Posterior vena cava (tissue), 2 donors: ENCODE data around the gene TBC1D20. TPM values are rescaled to one million over a fixed set of nuclear protein-coding genes. Genes with fewer than 3 reads are reported as not detected.
A peak's percentile ranks its signal among the peaks of the same experiment; 100 is the strongest.

Source experiments
- DNase-seq: peaks from one replicate; pipeline ENCODE4 v3.0.0-alpha.2; 2020; ENCODE audit warnings: low spot score
- intact Hi-C, 2 donors: fragments of 100-400 bp; cut with DNase I; formaldehyde crosslinking; loops; one replicate each; pipeline versions ENCODE4 v1.14.1 to v1.14.2; 2022 to 2023
- total RNA-seq, 2 donors: library from RNA; stranded (reverse); fragmentation: NEBNext Ultra II Directional; extraction: Animal tissue kit (Norgen Biotek cat#: 25700); gene quantifications; one replicate each; pipeline ENCODE4 v1.2.1, GENCODE V29; 2021
- donor health status: DM: yes; HTN: yes; CAD: no.
- donor health status: DM: yes; HTN: yes; CAD: no.

Gene TBC1D20
- total RNA-seq, 2 donors from 2014 or later: 28.7 to 33.0 TPM

GRCh38 chr20:407953-408842 is 54.1 kb downstream of the TBC1D20 start, which contains the start of gene RBCK1:
TSS of gene RBCK1 (plus strand) at chr20:408299. CDS start at chr20:408758, 459 bp downstream.
- intact Hi-C loops: loop anchor here in 1 of 2 donors (10.0 kb wide), 1 partner anchor 53 kb away; no protein-coding TSS in a partner anchor
- peak; percentile 96 for DNase-seq

DNA sequence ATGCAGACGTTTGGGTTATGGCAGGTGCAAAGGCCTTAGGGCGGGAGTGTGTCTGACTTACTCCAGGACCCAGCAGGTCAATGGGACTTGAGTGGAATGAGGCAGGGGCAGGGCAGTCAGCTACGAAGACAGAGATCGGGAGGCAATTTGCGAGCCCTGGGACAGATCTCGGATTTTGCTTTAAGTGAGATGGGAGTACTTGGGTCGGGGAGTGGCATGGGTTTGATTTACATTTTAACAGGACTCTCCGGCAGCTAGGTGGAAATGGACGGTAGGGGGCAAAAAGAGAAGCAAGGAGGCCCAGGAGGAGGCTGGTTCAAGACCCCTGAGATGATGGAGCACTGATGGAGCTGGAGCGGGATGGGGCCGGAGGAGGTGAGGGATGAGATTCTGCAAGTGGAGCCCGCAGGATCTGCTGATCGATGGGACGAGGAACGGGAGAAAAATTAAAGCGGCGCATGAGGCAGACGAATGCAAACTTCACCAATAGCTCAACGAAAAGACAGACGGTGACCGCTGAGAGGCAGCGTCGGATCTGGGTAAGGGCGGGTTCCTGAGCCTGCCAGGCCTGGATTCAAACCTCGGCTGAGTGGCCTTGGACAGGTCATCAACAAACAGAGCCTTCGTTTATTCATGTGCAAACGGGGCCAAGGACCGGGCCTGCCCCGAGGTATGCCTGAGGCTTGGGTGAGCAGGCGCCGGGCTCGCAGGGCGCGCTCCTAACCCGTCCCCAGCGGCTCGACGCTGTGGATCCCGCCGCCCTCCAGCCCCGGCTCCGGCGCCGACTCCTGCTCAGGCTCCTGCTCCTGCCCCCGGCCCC is 55.0 kb downstream of the TBC1D20 start:
- intact Hi-C loops: loop anchor here in 1 of 2 donors (10.0 kb wide), 1 partner anchor 53 kb away; no protein-coding TSS in a partner anchor
- DNase-seq: peak; percentile 89

DNA sequence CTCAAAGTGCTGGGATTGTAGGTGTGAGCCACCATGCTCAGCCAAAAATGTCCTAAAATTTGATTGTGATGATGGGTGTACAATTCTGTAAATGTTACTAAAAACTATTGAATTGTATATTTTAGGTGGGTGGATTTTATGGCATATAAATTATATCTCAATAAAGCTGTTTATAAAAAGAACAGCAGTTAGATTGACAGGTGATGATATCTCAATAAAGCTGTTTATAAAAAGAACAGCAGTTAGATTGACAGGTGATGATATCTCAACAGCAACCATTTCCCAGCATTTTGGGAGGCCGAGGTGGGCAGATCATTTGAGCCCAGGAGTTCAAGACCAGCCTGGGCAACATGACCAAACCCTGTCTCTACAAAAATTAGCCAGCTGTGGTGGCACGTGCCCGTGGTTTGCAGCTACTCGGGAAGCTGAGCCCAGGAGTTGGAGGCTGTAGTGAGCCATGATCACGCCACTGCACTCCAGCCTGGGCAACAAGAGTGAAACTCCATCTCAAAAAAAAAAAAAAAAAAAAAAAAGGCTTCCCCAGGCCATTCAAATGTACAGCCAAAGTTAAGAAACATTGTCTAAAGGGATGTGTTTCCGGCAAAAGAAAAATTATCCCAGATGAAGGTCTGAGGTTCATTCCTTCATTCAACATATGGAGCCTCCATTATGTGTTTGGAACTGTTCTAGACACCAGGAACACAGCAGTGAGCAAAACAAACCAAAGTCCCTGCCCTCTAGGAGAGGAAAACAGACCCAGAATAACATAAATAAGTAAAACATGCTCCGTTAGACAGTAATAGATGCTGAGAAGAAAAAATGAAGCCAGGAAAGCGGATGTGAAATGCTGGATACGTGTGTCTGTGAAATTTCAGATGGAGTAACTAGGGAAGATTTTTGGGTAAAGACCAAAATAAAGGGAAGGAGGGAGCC is 55.9 kb downstream of the TBC1D20 start:
- intact Hi-C loops: loop anchor here in 1 of 2 donors (10.0 kb wide), 1 partner anchor 52 kb away; no protein-coding TSS in a partner anchor
- DNase-seq: no peak

GRCh38 chr20:404088-404487 is 58.2 kb downstream of the TBC1D20 start:
- no peak for DNase-seq
- intact Hi-C loops: loop anchor here in 1 of 2 donors (10.0 kb wide), 1 partner anchor 49 kb away; no protein-coding TSS in a partner anchor

DNA sequence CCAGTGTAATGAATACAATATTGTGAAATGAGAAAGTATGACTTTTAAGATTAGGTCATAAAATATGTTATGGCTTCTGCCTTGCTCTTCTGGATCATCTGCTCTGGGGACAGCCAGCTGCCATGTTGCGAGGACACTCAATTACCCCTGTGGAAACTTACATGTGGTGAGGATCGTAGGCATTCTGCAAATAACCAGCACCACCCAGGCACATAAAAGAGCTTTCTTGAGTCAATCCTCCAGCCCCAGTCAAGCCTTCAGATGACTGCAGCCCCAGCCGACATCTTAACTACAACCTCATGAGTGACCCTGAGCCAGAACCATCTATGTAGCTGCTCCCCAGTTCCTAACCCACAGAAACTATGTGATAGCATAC is 58.8 kb downstream of the TBC1D20 start:
- intact Hi-C loops: loop anchor here in 1 of 2 donors (10.0 kb wide), 1 partner anchor 49 kb away; no protein-coding TSS in a partner anchor
- no peak for DNase-seq

GRCh38 chr20:402898-403581 is 59.3 kb downstream of the TBC1D20 start:
- intact Hi-C loops: loop anchor here in 1 of 2 donors (10.0 kb wide), 1 partner anchor 48 kb away; no protein-coding TSS in a partner anchor
- no peak for DNase-seq

DNA sequence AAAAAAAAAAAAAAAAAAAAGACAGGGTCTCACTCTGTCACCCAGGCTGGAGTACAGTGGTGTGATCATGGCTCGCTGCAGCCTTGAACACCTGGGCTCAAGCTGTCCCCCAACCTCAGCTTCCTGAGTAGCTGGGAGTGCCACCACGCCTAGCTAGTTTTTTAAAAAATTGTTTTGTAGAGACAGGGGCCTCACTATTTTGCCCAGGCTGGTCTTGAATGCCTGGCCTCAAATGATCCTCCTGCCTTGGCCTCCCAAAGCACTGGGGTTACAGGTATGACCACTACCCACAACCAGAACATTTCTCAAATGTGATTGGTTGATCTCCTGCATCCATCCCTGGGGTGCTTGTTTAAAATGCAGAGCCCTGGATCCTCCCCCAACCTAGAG is 59.8 kb downstream of the TBC1D20 start:
- intact Hi-C loops: loop anchor here in 1 of 2 donors (10.0 kb wide), 1 partner anchor 48 kb away; no protein-coding TSS in a partner anchor
- no peak for DNase-seq

DNA sequence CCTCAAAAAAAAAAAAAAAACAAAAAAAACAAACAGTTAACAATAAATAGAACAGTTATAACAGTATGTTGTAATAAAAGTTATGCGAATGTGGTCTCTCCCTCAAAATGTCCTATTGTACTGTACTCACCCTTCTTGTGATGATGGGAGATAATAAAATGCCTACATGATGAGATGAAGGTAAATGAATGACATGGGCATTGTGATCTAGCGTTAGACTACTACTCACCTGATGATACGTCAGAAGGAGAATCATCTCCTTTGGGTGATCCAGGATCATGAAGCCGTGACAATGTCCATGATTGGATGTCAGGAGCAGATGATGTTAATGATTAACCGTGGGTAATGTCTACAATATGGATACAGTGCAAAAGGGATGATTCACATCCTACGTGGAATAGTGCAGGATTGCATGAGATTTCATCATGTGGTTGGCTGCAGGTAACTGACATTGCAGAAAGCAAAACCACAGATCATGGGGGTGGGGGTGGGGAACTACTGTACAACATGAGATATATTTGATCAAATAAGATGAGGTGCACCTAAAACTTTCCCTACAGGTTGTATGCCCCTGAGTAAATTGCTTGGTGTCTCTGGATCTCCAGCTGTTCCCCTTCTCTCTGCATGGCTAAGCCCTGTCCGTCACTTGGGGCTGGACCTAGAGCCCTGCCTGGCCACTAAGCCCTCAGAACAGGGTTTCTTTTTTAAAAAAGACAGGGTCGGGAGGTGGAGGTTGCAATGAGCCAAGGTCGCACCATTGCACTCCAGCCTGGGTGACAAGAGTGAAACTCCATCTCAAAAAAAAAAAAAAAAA is 60.4 kb downstream of the TBC1D20 start:
- intact Hi-C loops: loop anchor here in 1 of 2 donors (10.0 kb wide), 1 partner anchor 47 kb away; no protein-coding TSS in a partner anchor
- no peak for DNase-seq

DNA sequence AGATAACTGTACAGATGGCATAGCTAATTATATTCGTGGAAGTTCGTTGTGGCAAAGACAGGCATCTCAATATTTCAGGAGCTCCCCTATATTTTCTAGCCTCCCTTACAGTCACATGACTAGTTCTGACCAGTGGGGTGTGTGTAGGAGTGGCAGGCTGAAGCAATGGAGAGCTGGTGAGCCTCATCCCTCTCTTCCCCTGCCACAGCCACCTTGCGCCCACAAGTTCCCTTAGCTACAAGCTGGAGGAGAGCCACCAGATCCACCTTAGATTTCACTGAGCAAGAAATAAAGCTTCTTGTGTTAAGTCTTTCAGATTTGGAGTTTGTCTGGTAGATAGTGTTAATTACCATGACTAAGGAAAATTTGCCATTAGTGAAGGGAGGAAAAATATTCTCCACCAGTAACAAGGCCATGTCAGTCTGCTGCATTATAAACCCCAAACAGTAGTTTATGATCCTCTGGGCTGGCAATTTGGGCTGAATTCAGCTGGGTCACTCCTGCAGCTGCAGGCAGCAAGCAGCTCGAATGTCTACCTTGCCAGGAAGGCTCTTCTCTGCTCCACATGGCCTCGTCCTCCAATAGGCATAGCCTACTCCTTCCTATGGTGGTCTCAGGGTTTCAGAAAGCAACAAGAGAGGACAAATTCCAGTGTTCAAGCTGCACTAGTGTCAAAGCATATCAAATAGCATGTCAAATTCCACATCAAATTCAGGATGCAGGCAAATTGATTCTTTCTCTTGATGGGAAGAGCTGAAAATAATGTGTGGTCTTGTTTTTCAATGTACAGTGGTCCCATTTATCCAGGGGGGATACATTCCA is 61.7 kb downstream of the TBC1D20 start:
- intact Hi-C loops: loop anchor here in 1 of 2 donors (10.0 kb wide), 1 partner anchor 46 kb away; no protein-coding TSS in a partner anchor
- DNase-seq: no peak

GRCh38 chr20:400128-400453 is 62.2 kb downstream of the TBC1D20 start:
- no peak for DNase-seq
- intact Hi-C loops: loop anchor here in 1 of 2 donors (10.0 kb wide), 1 partner anchor 45 kb away; no protein-coding TSS in a partner anchor

- intact Hi-C loops: no loop called here
- no peak for DNase-seq
Observed at GRCh38 chr20:399182-399707, 63.1 kb downstream of the TBC1D20 start.

GRCh38 chr20:397432-398237 is 64.7 kb downstream of the TBC1D20 start:
- DNase-seq: no peak
- intact Hi-C loops: no loop called here

DNA sequence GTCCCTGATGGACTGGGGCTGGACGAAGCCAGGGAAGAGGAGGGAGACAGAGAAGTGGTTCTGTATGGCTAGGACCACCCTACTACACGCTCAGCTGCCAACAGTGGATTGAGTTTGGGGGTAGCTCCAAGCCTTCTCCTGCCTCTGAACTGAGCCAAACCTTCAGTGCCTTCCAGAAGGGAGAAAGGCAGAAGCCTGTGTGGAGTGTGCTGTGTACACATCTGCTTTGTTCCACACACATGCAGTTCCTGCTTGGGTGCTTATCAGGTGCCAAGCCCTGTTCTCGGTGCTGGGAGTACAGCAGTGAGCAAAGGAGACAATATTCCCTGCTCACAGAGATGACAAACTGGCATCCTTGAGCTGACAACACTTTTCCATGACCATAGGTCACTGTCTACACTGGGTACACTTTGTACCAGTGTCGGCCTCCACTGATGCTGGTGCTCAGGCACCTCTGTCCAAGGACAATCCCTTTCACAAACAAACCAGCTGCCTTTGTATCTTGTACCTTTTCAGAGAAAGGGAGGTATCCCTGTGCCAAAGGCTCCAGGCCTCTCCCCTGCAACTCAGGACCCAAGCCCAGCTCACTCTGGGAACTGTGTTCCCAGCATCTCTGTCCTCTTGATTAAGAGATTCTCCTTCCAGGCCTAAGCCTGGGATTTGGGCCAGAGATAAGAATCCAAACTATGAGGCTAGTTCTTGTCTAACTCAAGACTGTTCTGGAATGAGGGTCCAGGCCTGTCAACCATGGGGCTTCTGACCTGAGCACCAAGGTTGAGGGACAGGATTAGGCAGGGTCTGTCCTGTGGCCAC is 65.5 kb downstream of the TBC1D20 start:
- intact Hi-C loops: no loop called here
- no peak for DNase-seq

DNA sequence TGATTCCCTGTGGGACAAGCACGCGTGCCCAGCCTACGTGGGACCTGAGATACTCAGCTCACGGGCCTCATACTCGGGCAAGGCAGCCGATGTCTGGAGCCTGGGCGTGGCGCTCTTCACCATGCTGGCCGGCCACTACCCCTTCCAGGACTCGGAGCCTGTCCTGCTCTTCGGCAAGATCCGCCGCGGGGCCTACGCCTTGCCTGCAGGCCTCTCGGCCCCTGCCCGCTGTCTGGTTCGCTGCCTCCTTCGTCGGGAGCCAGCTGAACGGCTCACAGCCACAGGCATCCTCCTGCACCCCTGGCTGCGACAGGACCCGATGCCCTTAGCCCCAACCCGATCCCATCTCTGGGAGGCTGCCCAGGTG is 66.1 kb downstream of the TBC1D20 start:
- DNase-seq: no peak
- intact Hi-C loops: no loop called here
